Stimulated activated CD8-positive, alpha-beta memory T cell treated with anti-CD3 and anti-CD28 coated beads, Interleukin-15, amount 100 ng/mL, for 48 hours (primary cell): ENCODE results near the gene RAMACL.

Experiments
- DNase-seq, 2 donors: peaks; one replicate each; pipeline ENCODE4 v3.0.0-alpha.2; 2020; ENCODE audit warnings: low read depth in 2 of 2

Gene RAMACL

GRCh38 chr6:166618251-166618650 lies 31.8 kb upstream of the RAMACL start:
- DNase-seq: no peak

GRCh38 chr6:166617359-166617758 lies 30.9 kb upstream of the RAMACL start:
- no peak for DNase-seq

DNA sequence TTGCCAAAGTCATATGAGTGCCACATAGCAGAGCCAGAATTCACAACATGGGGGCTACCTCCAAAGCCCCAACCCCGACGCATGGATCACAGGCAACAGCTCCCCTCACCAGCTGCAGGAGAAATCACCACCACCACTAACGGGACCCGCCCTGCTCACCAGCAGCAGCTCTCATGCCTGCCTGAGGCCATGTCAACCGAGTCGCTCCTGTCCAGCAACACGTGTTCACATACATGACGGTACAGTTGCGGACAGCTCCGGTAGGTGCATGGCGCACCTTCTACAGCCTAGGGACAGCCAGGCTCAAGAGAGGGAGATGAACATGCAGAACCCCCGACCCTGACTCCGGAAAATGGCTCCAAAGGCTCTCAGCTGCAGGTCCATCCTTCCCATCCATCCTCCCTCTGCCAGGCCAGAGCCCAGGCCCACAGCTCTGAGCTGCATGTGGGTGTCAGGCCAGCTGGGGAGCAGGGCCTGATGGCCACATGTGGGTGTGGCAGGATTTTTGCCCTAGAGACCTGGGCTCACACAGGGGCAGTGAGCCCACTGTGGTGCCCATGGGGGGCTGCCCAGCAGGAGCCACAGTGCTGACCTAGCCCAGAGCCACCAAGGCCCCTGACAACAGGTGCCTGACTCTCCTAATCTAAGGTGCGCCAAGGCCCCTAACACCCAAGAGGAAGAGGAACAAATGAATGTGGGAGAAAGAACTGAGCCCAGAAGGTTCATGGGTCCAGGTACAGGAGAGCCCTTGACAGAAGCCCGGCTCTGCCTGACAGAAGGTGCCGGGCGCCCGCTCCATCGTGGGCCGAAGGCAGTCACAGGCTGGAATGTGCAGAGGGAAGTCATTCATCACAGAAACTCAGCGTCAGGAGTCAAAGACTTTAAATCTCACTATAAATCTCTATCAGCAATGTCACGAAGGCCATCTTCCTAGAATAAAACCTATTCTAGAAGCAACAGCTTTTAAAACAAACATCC lies 30.1 kb upstream of the RAMACL start:
- DNase-seq: no peak

GRCh38 chr6:166615059-166615770 lies 28.7 kb upstream of the RAMACL start:
- DNase-seq: no peak

- DNase-seq: no peak
Observed at GRCh38 chr6:166614589-166614988, 28.1 kb upstream of the RAMACL start.

DNA sequence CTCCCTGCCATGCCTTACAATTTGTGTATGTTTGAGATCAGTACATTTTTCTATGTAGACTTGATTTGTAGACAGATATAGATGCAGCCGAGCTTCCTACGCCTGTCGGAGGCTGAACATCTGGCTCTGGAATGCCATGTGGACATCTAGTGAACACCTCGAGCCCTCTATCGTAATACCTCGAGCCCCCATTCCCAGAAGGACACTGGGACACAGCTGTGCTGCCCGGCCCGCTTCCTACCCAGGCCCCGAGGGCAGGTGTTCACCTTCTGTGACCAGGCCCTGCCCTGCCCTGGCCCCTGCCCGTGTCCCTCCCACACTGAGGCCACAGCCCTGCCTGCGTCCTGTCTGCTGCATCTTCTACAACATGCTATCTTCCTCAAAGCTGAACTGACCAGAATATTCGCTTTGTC lies 27.7 kb upstream of the RAMACL start:
- DNase-seq: no peak

- no peak for DNase-seq
Observed at GRCh38 chr6:166613027-166613426, 26.5 kb upstream of the RAMACL start.

GRCh38 chr6:166612471-166612881 lies 26.0 kb upstream of the RAMACL start:
- no peak for DNase-seq

DNA sequence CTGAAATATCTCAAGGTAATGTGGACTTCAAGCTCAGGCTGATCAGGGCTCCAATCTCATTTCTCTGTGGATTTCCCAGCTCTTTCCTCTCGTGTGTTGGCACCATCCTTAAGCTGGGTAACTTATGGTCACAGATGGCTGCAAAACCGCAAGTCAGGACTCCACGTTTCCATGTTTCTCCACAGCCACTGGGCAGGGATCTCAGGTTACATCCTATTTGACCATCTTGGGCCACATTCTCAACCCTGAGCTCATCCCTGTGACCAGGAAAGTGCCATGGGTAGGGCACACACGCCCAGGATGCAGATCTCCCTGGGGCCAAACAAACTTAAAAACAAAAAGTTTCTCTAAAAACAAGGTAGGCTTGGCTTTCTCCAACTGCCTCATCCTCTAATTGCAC lies 25.2 kb upstream of the RAMACL start:
- no peak for DNase-seq

- DNase-seq: no peak
Observed at GRCh38 chr6:166610069-166610468, 23.6 kb upstream of the RAMACL start.

- no peak for DNase-seq
Observed at GRCh38 chr6:166608774-166609173, 22.3 kb upstream of the RAMACL start.

DNA sequence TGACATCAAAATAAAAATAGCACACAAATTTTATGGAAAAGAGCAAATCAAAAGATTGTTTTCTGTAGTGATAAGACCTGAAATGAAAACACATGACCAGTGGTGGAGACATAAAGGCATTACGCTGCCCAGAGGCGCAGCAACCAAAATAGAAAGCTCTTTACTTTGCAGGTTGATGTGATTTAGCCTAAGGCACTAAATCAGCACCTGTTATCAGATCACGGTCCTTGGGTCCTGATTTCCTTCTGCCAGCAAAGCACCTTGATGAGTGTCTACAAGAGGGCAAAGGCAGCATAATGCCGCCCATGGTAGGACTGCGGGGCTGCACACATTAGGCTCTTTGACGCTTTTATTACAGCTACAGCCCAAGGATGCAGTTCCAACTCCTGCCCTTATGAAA lies 19.3 kb upstream of the RAMACL start:
- no peak for DNase-seq

- DNase-seq: no peak
Observed at GRCh38 chr6:166604911-166605310, 18.4 kb upstream of the RAMACL start.

DNA sequence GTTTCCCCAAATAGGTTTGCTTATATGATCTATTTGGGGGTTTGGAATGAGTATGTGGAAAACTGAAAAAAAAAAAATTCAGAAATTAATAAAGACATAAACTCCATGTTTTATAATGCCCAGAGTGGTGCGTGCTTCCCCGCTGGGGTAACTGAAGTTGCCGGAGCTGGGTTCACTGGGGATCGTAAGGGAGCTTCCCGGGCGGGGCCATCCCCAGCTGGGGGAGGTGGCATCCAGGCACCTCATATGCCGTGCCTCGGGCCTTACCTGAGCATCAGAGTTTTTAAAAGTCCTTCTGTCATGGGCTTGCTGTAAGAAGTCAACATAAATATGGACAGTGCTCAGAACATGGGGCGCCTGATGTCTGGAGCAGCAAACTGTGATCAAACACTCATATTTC lies 17.9 kb upstream of the RAMACL start:
- DNase-seq: no peak

GRCh38 chr6:166603043-166603690 lies 16.7 kb upstream of the RAMACL start:
- DNase-seq: no peak

GRCh38 chr6:166601956-166602355 lies 15.5 kb upstream of the RAMACL start:
- DNase-seq: no peak

GRCh38 chr6:166600931-166601330 lies 14.5 kb upstream of the RAMACL start:
- DNase-seq: no peak

DNA sequence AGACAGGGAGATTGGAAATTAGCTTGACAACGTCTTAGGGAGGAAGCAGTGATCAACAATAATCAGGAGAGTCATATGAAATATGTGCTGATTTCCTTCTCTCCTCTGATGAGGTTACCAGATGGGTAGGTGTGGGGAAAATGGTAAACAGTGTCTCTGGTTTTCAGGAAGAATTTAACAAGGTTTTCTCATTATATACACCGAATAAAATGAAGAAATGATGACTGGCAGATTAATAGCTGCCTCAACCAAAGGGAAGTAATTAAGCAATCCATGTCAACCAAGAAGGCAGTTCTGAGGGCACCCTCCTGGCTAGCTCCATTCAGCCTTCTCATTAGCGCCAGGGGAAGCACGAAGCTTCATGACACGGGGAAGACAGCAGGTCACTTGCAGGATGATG lies 12.7 kb upstream of the RAMACL start:
- DNase-seq: no peak

DNA sequence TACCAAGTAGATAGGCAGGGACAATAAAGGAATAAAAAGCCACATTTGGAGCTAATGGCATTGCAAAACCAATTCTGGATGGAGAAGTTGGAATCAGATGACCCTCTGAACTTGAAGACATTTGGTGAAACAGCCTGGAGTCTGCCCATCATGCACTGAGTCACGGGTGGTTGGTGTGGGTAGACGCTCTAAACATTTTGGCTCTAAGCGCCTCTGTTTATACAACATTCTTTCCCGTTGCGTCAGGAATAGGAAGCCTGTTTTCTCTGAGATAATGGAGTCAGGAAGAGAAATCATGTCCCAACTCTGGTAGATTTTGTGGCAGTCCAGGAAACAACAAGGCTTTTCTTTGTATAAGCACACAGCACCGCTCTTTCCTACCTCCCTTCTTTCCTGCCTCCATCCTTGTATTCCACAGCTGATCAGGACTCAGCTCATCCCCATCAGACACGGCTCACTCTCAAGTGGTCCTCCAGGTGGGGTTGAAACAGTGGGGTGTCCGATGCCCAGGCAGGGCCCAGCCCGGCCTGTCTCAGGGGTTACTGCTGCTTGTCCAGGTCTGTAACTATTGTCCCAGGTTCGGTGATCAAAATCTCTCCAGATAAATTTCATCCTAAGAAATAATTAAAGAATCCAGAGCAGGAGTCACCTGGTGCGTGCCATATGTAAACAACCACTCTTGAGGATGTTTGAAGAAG lies 12.1 kb upstream of the RAMACL start:
- DNase-seq: no peak

- DNase-seq: no peak
Observed at GRCh38 chr6:166597711-166598440, 11.4 kb upstream of the RAMACL start.
